Stimulated activated CD8-positive, alpha-beta memory T cell treated with anti-CD3 and anti-CD28 coated beads, Interleukin-12 subunit alpha, Interleukin-12 subunit beta, amount 100 ng/mL, for 24 hours (primary cell): ENCODE data around the gene EHF.
"Not testable (repeated sequence)": the region's sequence is repeated elsewhere in the genome, so short reads cannot be mapped to it uniquely, and the experiment has no call there.

ENCODE experiments used
- DNase-seq: peaks from one replicate; pipeline ENCODE4 v3.0.0-alpha.2; 2020; ENCODE audit errors: extremely low read depth

Gene EHF

DNA sequence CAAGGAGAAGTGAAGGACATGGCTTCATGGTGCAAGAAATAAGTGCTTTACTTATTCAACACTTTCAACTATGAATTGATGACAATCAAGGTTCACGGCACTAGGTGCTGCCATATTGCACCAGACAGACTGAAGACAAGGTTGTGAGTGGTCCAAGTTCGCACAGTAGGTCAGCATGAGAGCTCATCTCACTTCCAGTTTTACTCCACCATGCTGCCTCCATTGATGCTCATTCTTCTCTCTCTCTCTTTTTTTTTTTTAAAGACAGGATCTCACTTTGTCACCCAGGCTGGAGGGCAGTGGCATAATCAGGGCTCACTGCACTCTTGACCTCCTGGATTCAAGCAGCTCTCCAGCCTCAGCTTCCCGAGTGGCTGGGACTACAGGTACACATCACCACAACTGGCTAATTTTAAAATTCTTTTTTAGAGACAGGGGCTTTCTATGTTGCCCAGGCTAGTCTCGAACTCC, 47.7 kb downstream of the EHF start:
- DNase-seq: no peak

GRCh38 chr11:34669458-34669857, 48.6 kb downstream of the EHF start:
- DNase-seq: no peak

DNA sequence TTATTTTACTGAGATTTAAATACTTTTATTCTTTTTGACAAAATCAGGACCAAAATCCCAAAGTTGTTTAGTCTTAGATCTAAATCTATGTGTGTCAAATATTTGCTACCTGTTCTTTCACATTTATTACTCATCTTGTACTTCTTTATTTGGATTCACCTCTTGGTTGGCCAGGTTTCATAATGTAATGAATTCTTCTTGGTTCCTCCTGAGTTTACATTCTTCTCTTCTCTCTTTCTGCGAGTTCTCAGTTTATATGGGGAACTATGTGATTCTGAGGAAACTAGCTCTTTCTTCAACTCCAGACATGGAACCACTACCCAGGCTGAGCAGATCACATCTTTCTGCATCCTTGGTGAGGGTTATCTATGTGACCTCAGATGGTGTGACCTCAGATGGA, 50.2 kb downstream of the EHF start:
- no peak for DNase-seq

GRCh38 chr11:34671946-34672345, 51.1 kb downstream of the EHF start:
- no peak for DNase-seq

- no peak for DNase-seq
These were observed 53.1 kb downstream of the EHF start for GRCh38 chr11:34674038-34674437.

- DNase-seq: no peak
These were observed 55.3 kb downstream of the EHF start for GRCh38 chr11:34676227-34676626.

DNA sequence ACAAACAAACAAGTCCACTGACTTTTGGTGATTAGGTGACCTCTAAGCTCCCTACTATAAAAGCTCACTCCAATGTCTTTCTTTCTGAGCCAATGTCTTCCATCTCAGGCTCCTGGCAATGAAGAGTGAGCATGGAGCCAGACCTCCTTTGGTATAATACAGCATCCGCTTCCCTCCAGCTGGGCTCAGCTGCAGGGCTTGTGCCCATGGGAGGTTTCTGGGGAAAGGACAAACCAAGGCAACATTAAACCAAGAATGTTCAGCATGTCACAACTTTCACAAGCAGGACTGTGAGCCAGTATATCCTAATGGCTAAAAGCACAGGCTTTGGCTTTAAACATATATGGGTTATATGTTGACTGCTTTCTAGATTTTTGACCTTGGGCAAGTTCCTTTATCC, 58.8 kb downstream of the EHF start:
- DNase-seq: no peak

- DNase-seq: no peak
These were observed 59.3 kb downstream of the EHF start for GRCh38 chr11:34680206-34680605.

- DNase-seq: no peak
These were observed 60.2 kb downstream of the EHF start for GRCh38 chr11:34680918-34681586.

- no peak for DNase-seq
These were observed 61.9 kb downstream of the EHF start for GRCh38 chr11:34682825-34683224.

DNA sequence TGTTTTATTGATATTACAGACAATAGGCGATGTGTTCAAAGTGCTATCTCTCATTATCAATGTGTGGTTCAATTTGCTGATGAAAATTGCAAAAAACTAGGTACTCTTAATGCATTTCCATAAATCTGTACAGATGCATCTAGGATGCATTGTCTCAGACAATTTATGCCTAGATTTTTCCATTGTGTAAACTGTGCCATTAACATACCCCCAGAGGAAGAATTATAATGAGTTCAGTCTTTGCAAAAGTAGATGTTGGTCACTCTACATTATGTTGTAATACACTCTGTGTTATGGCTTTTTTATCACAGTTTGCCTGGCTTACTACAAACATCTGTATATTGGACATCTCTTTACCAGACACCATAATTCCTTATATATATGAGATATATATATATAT, 62.5 kb downstream of the EHF start:
- DNase-seq: no peak

- DNase-seq: no peak
These were observed 65.0 kb downstream of the EHF start for GRCh38 chr11:34685864-34686263.

GRCh38 chr11:34692299-34692698, 71.4 kb downstream of the EHF start:
- not testable (repeated sequence) for DNase-seq

DNA sequence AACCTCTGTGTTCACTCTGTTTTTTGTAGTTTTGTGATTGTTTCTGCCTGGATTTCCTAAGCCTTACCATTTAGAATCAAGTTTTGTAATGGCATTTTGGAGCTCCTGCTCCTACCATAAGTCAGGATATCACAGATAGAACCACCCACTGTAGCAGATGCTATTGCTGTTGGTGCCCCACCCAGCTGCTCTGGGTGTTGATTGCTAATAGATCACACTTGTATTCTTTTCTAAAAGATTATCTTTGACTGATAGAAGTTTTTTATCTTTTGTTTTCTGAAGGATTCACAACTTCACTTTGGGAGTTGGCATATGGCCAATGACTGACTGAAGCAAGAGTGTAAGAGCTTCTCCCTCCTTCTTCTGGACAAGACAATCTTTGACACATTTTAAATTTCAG, 76.0 kb downstream of the EHF start:
- no peak for DNase-seq

DNA sequence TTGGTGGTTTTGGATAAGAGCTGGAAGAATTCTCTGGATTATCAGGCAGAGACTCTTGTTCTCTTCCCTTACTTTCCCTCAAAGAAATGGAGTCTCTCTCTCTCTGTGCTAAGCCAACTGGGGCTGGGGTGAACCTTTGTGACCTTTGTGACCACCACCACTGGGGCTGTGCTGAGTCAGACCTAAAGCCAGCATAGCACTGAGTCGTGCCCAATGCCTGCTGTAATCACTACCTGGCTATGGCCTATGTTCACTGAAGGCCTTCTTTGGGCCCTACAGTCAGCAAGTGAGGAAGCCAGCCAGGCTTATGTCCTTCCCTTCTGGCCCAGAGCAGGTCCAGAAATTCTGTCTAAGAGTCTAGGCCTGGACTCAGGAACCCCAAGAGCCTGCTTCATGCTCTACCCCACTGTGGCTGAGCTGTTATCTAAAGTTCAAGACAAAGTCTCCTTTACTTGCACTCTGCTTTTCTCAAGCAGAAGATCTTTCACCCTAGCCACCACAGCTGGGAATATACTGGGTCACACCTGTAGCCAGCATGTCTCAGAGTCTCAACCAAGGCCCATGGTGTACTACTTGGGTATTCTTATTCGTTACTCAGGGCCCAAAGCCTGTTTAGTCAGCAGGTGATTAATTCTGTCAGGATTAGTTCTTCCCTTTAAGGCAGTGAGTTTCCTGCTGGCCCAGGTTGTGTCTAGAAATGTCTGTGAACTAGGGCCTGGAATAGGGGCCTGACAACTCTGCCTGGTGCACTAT, 86.0 kb downstream of the EHF start:
- no peak for DNase-seq

DNA sequence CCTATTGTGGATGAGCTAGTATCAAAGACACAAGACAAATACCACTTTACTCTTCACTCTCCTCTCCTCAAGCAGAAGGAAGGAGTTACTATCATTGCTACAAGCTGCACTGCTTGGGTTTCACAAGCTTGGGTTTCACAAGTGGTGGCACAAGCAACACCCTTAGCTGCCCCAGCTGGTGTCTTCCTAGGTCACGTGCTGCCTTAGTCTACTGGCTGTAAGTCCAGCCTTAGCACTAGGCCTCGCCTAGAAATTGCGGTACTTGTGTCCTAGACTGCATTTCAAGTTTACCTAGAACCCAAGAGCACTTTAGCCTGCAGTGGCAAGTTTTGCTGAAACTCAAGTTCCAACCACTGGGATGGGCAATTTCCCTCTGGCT, 86.6 kb downstream of the EHF start:
- no peak for DNase-seq
